ENCODE measurements around the gene NUP50.

DNA sequence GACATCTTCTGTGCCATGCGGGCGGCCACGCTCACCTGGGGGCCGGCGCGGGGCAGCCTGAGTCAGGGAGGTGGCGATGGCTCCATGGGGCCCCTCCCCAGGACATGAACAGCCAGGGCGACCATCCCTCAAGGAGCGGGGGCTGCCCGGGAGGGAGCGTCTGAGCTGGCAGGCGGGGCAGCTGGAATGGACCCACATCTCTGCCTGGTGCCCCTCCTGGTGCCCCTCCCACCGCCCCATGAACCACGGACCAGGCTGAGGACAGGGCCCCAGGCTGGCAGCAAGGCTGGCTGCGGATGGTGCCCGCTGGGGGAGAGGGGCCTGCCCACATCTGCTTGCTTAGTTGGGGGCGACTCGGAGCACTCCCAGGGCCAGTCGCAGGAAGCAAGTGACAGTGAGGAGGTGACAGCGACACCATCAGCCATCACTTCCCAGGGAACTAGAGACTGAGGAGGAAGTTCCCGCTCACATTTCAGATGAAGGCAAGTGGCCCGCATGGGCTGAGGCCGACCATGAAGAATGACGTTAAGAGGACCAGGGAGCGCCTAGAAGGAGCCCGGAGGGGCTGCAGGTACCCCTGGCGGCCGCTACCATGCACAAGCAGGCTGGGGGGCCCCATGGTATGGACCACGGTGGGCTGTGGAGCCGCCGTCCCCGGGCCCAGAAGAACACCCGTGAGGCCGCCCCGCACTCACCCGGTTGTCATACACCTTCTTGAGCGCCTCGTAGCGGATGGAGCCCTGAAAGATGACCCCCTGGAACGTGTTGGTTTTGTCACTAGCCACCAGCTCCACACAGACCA lies 39.6 kb downstream of the NUP50 start:
- TF ChIP-seq, protein P1, sequence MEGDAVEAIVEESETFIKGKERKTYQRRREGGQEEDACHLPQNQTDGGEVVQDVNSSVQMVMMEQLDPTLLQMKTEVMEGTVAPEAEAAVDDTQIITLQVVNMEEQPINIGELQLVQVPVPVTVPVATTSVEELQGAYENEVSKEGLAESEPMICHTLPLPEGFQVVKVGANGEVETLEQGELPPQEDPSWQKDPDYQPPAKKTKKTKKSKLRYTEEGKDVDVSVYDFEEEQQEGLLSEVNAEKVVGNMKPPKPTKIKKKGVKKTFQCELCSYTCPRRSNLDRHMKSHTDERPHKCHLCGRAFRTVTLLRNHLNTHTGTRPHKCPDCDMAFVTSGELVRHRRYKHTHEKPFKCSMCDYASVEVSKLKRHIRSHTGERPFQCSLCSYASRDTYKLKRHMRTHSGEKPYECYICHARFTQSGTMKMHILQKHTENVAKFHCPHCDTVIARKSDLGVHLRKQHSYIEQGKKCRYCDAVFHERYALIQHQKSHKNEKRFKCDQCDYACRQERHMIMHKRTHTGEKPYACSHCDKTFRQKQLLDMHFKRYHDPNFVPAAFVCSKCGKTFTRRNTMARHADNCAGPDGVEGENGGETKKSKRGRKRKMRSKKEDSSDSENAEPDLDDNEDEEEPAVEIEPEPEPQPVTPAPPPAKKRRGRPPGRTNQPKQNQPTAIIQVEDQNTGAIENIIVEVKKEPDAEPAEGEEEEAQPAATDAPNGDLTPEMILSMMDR (IDR thresholded peaks at IDR 0.05; ENCODE audit: low read depth, low read length) = no peak
- TF ChIP-seq EZH2phosphoT487 (IDR thresholded peaks at IDR 0.05; ENCODE audit: low read depth) = no peak
